NCI-H2081 treated with DMSO at 0.1 percent for 48 hours (cell line): ENCODE measurements around the gene DSCAM.
"Not testable (repeated sequence)": the region's sequence is repeated elsewhere in the genome, so short reads cannot be mapped to it uniquely, and the experiment has no call there.

Experiments used
- DNase-seq: peaks from one replicate; lab custom pipeline; 2025; lab: John Stamatoyannopoulos, UW

DSCAM gene

GRCh38 chr21:40300300-40300699 lies 546.7 kb downstream of the DSCAM start:
- DNase-seq = no peak

- DNase-seq = no peak
Observed at GRCh38 chr21:40299451-40299850, 547.5 kb downstream of the DSCAM start.

- no peak for DNase-seq
Observed at GRCh38 chr21:40294345-40294744, 552.6 kb downstream of the DSCAM start.

GRCh38 chr21:40291560-40291959 lies 555.4 kb downstream of the DSCAM start:
- DNase-seq = no peak

- no peak for DNase-seq
Observed at GRCh38 chr21:40284409-40284808, 562.5 kb downstream of the DSCAM start.

GRCh38 chr21:40282912-40283886 lies 563.8 kb downstream of the DSCAM start:
- DNase-seq = no peak

- DNase-seq = no peak
Observed at GRCh38 chr21:40278345-40278744, 568.6 kb downstream of the DSCAM start.

GRCh38 chr21:40276001-40276400 lies 571.0 kb downstream of the DSCAM start:
- no peak for DNase-seq

- no peak for DNase-seq
Observed at GRCh38 chr21:40272037-40272436, 574.9 kb downstream of the DSCAM start.

GRCh38 chr21:40271164-40271563 lies 575.8 kb downstream of the DSCAM start:
- no peak for DNase-seq

- DNase-seq = no peak
Observed at GRCh38 chr21:40270047-40270446, 576.9 kb downstream of the DSCAM start.

- no peak for DNase-seq
Observed at GRCh38 chr21:40269239-40269638, 577.7 kb downstream of the DSCAM start.

- DNase-seq = not testable (repeated sequence)
Observed at GRCh38 chr21:40258456-40258855, 588.5 kb downstream of the DSCAM start.

GRCh38 chr21:40257342-40257741 lies 589.6 kb downstream of the DSCAM start:
- DNase-seq = no peak

- no peak for DNase-seq
Observed at GRCh38 chr21:40255518-40256444, 591.2 kb downstream of the DSCAM start.

- no peak for DNase-seq
Observed at GRCh38 chr21:40254540-40255465, 592.2 kb downstream of the DSCAM start.

GRCh38 chr21:40253112-40253511 lies 593.8 kb downstream of the DSCAM start:
- DNase-seq = no peak

- no peak for DNase-seq
Observed at GRCh38 chr21:40250514-40251294, 596.3 kb downstream of the DSCAM start.

- DNase-seq = no peak
Observed at GRCh38 chr21:40244981-40245380, 602.0 kb downstream of the DSCAM start.

- no peak for DNase-seq
Observed at GRCh38 chr21:40243685-40244084, 603.3 kb downstream of the DSCAM start.
